Testis (tissue), 3 donors: ENCODE measurements around the gene ATF6B. TPM values are rescaled to one million over a fixed set of nuclear protein-coding genes. Genes with fewer than 3 reads are reported as not detected.

Experiments
- DNase-seq: peaks from one replicate; pipeline ENCODE4 v3.0.0-alpha.2; 2019
- H3K27ac ChIP-seq, 2 donors: fragments of 200-600 bp; sonication (generic); one replicate each; pipeline ENCODE4 v1.5.1; 2019
- H3K27me3 ChIP-seq: fragments of 200-600 bp; sonication (generic); one replicate; pipeline ENCODE4 v1.5.1; 2019
- H3K36me3 ChIP-seq: fragments of 200-600 bp; sonication (generic); one replicate; pipeline ENCODE4 v1.5.1; 2017; ENCODE audit warnings: low read depth; ENCODE audit errors: missing control alignments
- H3K4me1 ChIP-seq: fragments of 200-600 bp; sonication (generic); one replicate; pipeline ENCODE4 v1.5.1; 2019
- H3K4me3 ChIP-seq, 2 donors: fragments of 200-600 bp; sonication (generic); one replicate each; pipeline ENCODE4 v1.5.1; 2017 to 2019
- H3K9me3 ChIP-seq: fragments of 200-600 bp; sonication (generic); one replicate; pipeline ENCODE4 v1.5.1; 2017
- CTCF ChIP-seq, 3 experiments: fragments of 450-650 bp in 2 of 3; fragments of 200-600 bp in 1 of 3; sonication (generic) in 1 of 3; IDR thresholded peaks; one replicate each; pipeline ENCODE4 v1.5.1; 2016 to 2019; ENCODE audit warnings: antibody characterized with exemption in 3 of 3, mild to moderate bottlenecking in 2 of 3, moderate library complexity in 1 of 3
- POLR2A ChIP-seq: fragments of 450-650 bp; IDR thresholded peaks from one replicate; pipeline ENCODE4 v1.6.1; 2017; ENCODE audit warnings: antibody characterized with exemption, mild to moderate bottlenecking, moderate library complexity
- WGBS, 2 donors: methylation state at CpG; one replicate each; pipeline ENCODE4 v1.1.5; 2018; 5-methylcytosine and 5-hydroxymethylcytosine counted together
- intact Hi-C: fragments of 100-400 bp; cut with DNase I; formaldehyde crosslinking; loops from one replicate; pipeline ENCODE4 v1.15.1; 2023; ENCODE audit warnings: low total_unique reads
- polyA plus RNA-seq: library from polyadenylated mRNA; stranded (reverse); fragments of 350-450 nt; fragmentation: Illumina TruSeq; extraction: RNeasy Lipid Tissue Mini Kit (QIAGEN cat#74804); gene quantifications from one replicate; pipeline ENCODE4 v1.2.3, GENCODE V29; 2014; ENCODE audit warnings: low read depth, low replicate concordance; ENCODE audit not compliant: insufficient read depth
- total RNA-seq, 2 donors: library from RNA; depleted of rRNA; stranded (reverse); fragments of >200 nt; gene quantifications; one replicate each; pipeline ENCODE4 v1.2.3, GENCODE V29; 2016

Gene ATF6B
- total and polyA plus RNA-seq, 3 donors from 2014 or later, result 76.3 to 138 (median 120) TPM

DNA sequence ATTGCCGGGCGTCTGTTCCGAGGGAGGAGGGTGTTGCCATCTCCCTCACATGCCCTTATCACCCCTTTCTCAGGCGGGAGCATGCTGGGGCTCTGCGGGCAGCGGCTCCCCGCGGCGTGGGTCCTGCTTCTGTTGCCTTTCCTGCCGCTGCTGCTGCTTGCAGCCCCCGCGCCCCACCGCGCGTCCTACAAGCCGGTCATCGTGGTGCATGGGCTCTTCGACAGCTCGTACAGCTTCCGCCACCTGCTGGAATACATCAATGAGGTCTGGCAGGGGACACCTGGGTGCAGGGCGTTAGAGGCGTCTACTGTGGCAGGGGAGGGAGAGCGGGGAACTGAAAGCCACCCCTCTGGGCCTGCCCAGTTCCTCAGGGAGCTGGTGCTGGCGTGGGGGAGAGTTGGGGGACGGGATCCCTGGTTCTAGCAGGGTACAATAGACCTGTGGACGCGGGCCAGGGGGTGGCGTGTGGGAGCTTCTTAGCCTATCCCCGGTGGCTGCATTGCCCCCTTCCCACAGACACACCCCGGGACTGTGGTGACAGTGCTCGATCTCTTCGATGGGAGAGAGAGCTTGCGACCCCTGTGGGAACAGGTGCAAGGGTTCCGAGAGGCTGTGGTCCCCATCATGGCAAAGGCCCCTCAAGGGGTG is 26.6 kb upstream of the ATF6B start:
- peak; percentile 87 for DNase-seq
- TF ChIP-seq CTCF (IDR thresholded peaks at IDR 0.05), result peak; percentile 41 to 75 (median 53)
- TF ChIP-seq POLR2A, result no peak
- H3K27ac ChIP-seq, result peak overlapping the region; percentile 88 to 94
- peak overlapping the region; percentile 53 to 90 for H3K4me3 ChIP-seq
- no peaks in the 10 kb centered on the region for H3K27me3 ChIP-seq
- no peaks in the 10 kb centered on the region for H3K9me3 ChIP-seq
- WGBS, 2 donors, result 2 to 4% methylated on average over 27 to 34 of the region's 34 CpGs
- H3K4me1 ChIP-seq, result peaks cover 27% of the 10 kb centered on the region
- H3K36me3 ChIP-seq, result no peaks in the 10 kb centered on the region
- intact Hi-C loops, result no loop called here

- H3K27ac ChIP-seq, result peak within 1 kb of the TSS; percentile 88 to 94
- H3K4me1 ChIP-seq, result peaks cover 27% of the 10 kb centered on the region
- no peaks in the 10 kb centered on the region for H3K36me3 ChIP-seq
- TF ChIP-seq CTCF (IDR thresholded peaks at IDR 0.05) (peak in 1 of 3 experiments; percentile 11), POLR2A (peak; percentile 17)
- peak; percentile 96 for DNase-seq
- H3K9me3 ChIP-seq, result no peaks in the 10 kb centered on the region
- peak within 1 kb of the TSS; percentile 53 to 90 for H3K4me3 ChIP-seq
- intact Hi-C loops, result no loop called here
- WGBS, 2 donors, result 0 to 1% methylated on average over 51 to 52 of the region's 52 CpGs
- no peaks in the 10 kb centered on the region for H3K27me3 ChIP-seq
Measured at GRCh38 chr6:32153564-32154513, 25.8 kb upstream of the ATF6B start, which contains the start of gene PPT2. Gene PPT2 (plus strand): TSS chr6:32154141. CDS start chr6:32154595, 454 bp downstream.

- peak; percentile 53 for DNase-seq
- TF ChIP-seq POLR2A (no peak), CTCF (IDR thresholded peaks at IDR 0.05) (no peak)
- 4 to 11% methylated on average over 35 of the region's 35 CpGs for WGBS, 2 donors
- Histone ChIP-seq H3K36me3 (no peaks in the 10 kb centered on the region), H3K4me3 (peak overlapping the region; percentile 53 to 90), H3K9me3 (no peaks in the 10 kb centered on the region), H3K27me3 (no peaks in the 10 kb centered on the region), H3K4me1 (peaks cover 27% of the 10 kb centered on the region), H3K27ac (peak overlapping the region; percentile 88 to 94)
- intact Hi-C loops, result no loop called here
Measured at GRCh38 chr6:32152769-32153563, 24.9 kb upstream of the ATF6B start.

GRCh38 chr6:32151863-32152768 is 24.1 kb upstream of the ATF6B start, which contains the start of gene PRRT1:
Gene PRRT1 (minus strand): TSS chr6:32151939. CDS start chr6:32151827, 112 bp downstream.
- intact Hi-C loops, result no loop called here

More at GRCh38 chr6:32151863-32152768, 24.1 kb upstream of the ATF6B start, which contains the start of gene PRRT1:
- Histone ChIP-seq H3K4me3 (peak within 1 kb of the TSS; percentile 39 to 90), H3K4me1 (peaks cover 27% of the 10 kb centered on the region), H3K9me3 (no peaks in the 10 kb centered on the region), H3K36me3 (no peaks in the 10 kb centered on the region), H3K27me3 (no peaks in the 10 kb centered on the region), H3K27ac (peak within 1 kb of the TSS; percentile 88 to 94)
- DNase-seq, result no peak
- 4% methylated on average over 20 to 21 of the region's 24 CpGs for WGBS, 2 donors
- TF ChIP-seq CTCF (IDR thresholded peaks at IDR 0.05) (no peak), POLR2A (no peak)
